Measurements from ENCODE around the gene SEC16A.

SEC16A gene

DNA sequence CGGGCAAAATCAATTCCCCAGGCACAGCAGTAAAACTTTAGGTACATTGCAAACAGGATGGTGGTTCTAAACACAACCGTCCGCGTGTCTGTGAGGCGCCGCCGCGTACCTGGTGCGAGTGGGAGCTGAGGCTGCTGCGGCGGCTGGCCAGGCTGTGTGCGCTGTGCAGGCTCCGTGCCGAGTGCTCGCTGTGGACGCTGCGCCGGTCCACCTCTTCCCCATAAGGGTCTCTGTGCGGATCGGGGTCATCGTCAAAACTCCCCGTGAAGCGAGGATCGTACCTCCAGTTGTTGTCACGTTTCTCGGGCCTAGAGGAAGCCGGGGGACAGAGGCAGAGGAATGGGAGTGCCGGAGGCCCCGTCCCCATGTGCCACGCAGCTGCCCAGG lies 16.7 kb downstream of the SEC16A start:
- in situ Hi-C loops (cut with MboI; ENCODE audit: low sequenced_read_pairs) = no loop called here

DNA sequence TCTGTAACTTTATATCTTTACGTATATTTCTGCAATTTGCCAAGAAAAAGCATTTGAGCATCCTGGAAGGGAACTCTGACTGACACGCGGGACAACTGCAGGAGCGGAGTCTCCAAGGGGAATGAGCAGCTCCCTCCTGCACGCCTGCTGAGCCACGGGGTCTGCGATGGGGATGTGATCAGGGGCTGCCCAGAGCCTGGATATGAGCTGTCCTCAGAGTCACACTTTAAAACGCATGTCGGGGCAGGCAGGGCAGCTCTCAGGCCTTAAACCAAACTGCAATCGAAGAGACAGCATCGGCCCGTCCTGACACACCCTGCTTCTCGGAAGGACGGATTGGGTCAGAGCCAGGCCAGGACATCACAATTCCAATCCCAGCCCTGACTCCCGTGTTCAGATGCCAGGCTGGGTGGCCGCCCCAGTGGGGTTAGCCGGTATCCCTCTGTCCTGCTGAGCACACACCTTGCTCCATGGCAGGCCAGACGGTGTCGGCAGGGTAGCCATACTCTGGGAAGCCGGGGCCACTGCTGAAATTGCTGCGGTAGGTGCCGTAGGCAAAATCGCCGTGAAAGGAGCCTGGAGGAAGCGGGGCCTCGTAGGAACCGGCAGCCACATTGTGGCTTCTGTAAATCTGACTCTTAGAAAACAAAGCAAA lies 17.2 kb downstream of the SEC16A start:
- in situ Hi-C loops (cut with MboI; ENCODE audit: low sequenced_read_pairs) = no loop called here

DNA sequence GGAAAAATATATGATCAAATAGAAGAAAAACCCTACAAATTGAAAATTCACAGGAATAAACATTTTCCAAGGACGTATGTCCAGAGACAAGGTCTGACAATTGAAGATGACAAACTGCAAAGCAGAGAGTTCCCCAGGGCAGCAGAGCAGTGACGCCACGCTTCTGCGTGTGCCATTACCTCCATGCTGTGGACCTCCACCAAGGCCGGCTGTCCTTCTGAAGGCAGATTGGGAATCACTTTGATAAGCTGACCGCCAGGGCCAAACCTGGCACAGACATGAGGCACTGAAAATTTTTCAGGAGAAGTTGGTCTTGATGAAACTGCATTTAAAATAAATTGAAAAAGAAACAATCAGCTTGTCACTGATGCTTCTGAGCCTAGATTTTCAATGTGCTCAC lies 18.6 kb downstream of the SEC16A start:
- in situ Hi-C loops (cut with MboI; ENCODE audit: low sequenced_read_pairs) = no loop called here

DNA sequence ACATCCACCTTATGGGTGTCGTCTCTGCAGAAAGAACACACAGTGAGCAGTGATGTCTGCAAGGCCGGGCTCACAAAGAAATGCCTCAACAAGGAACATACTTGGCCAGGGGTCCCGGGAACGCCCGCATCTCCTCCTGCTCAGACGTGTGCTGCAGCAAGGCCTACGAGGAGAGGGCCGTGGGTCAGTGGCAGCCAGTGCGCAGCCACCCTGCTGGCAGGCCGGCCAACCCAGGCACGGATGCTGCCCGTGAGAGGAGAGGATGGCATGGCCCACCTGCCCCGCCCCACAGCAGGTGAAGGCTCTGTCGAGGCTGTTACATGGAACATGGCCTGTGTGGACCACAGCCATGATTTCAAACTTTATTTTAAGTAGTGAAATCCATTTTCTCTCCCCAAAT lies 19.3 kb downstream of the SEC16A start:
- in situ Hi-C loops (cut with MboI; ENCODE audit: low sequenced_read_pairs) = no loop called here

DNA sequence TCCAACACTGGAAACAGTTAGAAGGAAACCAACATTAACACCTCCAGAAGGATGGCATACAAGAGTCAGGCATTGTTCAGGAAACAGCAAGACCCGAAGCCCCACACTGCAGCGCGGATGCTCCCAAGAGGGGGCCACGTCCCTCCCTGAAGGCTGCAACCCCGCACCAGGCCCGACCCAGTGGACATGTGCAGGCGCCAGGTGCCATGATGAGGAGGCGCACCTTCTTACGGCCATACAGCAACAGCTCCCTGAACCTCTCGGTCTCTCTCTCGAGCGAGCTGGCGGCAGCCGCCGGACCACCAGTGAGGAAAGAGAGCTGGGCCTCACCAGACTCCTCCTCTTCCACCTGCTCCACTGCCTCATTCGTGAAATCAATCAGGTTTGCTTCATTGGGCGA lies 20.2 kb downstream of the SEC16A start:
- in situ Hi-C loops (cut with MboI; ENCODE audit: low sequenced_read_pairs) = no loop called here

DNA sequence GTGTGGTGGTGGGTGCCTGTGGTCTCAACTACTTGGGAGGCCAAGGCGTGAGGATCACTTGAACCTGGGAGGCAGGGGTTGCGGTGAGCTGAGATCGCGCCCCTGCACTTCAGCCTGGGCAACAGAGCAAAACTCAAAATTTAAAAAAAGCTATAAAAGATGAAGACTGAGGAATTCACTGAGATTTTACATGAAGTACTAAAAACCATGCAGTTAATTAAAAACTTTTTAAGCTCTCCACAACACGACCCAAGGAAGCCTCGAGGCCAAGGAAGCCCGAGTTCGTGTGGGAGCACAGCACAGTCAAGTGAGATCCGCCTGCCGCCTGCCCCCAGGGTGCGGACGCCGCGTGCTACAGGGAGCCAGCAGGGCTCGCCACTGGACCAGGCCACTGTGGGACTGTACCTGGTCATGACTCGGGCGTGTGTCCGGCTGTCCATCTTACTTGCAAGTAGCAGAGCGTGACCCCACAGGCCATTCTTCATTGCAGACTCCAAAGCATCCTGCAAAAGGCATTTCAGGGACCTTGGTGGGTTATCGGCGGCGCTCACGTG lies 22.0 kb downstream of the SEC16A start:
- in situ Hi-C loops (cut with MboI; ENCODE audit: low sequenced_read_pairs) = no loop called here

DNA sequence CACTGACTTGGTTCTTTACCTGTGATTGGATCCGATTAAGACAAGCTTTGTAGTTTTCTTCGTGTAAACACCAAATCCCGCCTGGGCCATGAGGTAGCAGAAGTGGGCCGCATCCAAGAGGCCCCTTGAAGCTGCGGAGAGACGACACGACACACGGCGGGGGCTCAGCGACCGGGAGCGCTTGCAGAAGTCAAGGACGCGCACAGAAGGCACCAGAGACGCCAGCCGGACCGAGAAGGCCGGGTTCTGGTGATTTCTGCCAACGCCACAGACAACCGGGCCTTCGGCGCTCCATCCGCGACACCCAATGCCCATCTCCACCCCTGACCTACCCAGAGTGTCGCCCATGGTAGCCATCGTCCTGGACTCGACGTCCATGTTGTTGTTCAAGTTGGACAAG lies 23.4 kb downstream of the SEC16A start:
- in situ Hi-C loops (cut with MboI; ENCODE audit: low sequenced_read_pairs) = no loop called here

DNA sequence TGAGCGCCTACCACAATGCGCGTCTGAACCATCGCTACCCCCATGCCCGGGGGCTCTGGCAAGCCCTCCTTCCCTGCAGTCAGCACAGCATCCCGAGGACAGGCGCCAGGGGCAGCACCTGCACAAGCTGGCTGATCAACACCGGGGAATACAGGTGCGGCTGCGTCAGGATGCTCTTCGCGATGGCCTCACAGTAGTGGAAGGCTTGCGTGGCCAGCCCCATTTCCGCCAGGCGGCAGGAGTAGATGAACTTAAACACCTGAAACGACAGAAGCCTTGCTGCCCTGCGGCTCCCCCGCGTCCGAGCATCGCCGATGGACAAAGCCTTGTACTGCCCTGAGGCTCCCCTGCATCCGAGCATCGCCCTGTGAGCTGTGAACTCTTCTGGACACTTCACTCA lies 25.5 kb downstream of the SEC16A start:
- in situ Hi-C loops (cut with MboI; ENCODE audit: low sequenced_read_pairs) = no loop called here

DNA sequence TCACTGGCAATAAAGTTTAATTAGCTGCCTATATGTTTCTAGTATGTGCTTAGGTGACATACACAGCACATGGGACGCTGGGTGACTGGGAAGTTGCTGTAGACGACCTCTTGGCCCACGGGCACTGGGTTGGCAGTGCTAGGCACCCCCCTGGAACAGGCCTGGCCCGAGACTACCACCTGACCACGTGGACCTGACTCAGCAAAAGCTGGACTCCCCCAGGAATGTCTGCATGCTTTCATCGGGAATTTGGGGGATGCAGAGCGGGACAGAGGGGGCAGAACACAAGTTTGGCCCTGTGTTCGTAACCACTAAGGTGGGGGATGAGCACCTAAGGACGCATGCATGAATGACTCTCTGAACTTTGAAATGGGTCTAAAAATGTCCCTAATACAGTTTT lies 26.6 kb downstream of the SEC16A start:
- in situ Hi-C loops (cut with MboI; ENCODE audit: low sequenced_read_pairs) = no loop called here

DNA sequence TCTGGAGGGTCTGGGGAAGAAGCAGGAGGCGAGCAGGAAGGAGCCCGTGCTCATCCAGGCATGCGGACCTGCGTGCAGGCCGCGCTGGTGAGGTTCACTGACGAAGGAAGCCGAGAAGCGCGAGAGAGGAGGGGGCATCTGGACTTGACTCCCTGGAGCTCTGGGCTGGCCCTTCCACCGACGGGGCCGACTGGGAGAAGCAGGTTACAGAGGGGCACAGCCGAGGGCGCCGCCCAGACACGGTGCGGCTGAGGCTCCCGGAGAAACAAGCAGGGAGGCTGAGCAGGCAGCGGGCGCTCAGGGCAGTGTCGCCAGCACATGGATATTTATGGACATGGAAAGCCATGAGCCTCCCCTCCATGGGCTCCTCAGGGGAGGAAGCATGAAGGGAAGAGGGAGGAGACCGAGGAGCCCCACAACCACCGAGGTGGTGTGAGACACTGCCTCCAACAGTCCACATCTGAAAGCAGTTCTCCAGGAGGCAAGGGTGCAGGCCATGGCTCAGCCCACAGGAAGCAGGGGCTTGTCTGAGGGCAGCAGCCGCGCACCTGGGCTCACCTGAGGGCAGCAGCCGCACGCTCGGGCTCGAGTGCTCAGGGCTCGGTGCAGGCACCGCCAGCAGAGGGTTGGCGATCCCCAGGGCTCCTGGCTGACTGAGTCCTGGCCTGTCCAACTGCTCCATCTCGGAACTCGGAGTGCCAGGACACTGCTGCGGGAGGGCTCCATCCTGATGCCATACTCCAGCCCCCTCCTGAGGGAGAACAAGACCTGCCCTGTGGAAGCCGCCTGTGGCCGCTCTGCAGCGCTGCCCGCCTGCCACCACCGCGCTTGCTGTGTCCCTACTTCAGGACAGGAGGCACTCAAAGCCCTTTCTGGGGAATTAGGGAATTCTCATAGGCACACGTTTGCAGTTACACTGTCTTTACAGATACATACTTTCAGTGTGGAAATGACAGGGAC lies 27.5 kb downstream of the SEC16A start:
- in situ Hi-C loops (cut with MboI; ENCODE audit: low sequenced_read_pairs) = no loop called here

DNA sequence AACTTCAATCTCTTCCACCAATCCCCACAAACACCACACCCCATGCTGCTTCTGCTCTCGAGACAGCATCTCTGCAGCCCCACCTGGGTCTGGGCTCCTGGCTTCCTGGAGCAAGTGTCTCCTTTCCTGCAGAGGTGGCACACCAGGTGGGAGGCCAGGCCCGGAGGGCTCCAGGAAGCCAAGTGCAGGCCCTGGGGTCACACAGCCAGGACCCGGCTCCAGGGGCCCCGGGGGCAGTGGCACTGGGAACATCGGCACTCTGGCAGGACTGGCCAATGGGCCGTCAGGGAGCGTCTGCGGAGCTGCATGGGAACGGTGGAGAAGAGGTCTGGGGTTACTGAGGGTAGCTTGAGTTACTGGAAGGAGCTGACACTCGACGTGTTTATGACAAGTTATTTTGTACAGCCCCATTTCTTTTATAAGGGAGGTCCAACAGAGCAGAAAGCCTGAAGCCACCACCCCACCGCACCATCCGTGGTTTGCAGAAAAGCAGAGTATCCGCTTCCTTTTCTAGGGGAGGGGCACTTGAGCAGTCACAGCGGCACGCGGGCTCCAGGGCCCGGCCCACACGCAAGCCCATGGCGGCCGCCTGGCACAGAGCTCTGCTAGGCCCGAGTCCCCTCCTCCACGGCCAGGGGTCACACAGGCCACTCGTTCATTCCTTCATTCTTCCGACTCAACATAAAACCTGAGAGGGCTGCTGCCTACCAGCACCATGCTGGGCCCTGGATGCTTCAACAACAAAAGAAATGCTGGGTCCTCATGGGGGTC lies 28.6 kb downstream of the SEC16A start:
- in situ Hi-C loops (cut with MboI; ENCODE audit: low sequenced_read_pairs) = no loop called here

DNA sequence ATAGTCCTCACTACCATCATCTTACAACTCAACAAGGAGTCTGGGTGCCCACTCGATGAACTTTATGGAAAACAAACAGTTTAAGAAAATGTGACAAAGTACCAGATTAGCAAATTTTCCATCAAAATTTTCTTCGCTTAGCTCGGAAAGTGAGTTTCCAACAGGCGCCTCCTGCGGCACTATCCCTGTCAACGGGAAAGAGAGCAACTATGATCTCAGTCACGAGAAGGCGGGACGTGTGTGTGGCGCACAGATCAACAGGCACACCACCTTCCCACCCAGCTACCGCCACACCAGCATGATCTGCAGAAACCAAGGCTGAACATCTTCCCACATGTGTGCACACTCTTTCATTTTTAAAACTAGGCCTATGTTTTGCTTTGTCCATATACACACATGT lies 29.5 kb downstream of the SEC16A start:
- in situ Hi-C loops (cut with MboI; ENCODE audit: low sequenced_read_pairs) = no loop called here

DNA sequence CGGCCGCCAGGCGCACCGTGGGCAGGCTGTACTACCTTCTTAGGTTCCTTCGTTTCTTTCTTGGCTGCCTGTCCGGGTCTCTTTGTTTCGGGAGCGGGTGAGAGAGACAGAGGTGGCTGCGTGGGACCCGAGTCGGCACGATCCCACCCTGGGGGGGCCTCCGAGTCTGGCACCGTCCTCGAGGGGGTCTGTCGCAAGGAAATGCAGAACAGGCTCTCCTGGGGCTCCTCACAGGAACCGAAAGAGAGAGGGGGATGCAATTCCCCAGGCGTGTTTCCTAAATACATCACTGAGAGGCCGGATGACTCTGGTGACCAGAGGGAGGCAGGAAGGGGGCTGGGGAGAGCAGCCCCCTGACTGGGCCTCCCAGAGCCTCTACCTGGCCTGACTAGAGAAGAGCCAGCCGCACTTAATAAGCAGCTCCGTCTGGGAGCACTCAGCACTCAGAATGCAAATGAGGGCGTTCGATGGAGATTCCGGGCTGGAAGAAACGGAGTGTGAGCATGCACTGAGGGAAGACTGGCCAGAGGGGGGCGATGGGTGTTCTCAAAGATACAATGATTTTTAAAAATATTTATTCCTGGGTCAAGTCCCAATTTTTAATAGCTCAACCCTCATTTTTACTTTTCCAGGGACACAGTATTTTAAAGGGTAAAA lies 31.5 kb downstream of the SEC16A start:
- in situ Hi-C loops (cut with MboI; ENCODE audit: low sequenced_read_pairs) = no loop called here

DNA sequence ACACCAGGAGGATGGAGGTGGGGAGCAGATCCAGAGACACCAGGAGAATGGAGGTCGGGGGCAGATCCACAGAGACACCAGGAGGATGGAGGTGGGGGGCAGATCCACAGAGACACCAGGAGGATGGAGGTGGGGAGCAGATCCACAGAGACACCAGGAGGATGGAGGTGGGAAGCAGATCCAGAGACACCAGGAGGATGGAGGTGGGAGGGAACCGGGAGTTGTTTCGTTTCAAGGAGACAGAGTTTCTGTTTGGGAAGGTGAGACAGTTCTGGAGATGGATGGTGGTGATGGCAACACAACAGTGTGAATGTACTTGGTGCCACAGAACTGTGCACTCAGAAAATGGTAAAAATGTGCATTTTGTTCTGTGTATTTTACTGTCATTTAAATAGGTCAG lies 34.2 kb downstream of the SEC16A start:
- in situ Hi-C loops (cut with MboI; ENCODE audit: low sequenced_read_pairs) = no loop called here

DNA sequence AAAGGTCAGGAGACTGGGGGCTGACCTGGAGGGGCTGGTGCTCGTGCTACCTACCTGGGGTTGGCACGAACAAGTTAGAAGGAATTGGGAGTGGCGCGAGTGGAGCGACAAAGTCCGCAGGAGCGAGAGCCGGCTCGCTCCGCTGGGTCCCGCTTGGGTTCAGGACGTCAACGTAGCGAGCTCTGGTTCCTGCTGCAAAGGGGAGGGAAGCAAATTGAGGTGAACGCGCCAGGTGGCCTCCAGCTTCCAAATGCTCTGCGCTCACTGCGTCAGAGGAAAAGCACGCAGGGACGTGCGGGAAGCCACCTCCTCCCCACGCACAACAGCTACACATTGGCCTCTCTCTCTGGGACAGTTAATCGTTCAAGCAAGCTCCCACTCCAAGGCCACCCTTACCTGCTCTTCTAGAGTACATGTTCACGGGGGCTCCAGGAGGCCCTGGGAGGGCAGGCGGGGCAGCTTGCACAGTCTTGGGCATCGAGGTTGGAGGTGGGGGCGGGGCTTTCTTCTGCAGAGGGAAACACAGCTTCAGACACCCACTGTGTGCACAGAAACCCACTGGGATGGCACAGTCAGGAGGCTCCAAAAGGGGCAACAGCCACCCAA lies 35.6 kb downstream of the SEC16A start:
- in situ Hi-C loops (cut with MboI; ENCODE audit: low sequenced_read_pairs) = no loop called here

DNA sequence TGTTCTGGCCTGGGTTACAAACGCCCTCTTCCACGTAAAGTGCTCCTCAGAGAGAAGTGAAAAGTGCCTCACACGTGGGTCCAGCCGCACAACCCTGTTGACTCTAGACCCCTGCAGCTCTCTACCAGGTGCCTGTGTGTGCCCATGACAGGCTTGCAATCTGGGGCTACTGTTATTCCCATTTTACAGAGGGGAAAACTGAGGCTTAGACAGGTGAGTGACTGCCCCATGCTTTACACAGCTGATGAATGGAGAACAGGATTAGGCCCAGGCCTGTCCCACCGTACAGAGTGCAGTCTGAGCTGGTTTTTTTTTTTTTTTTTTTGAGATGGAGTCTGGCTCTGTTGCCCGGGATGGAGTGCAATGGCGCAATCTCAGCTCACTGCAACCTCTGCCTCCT lies 37.0 kb downstream of the SEC16A start:
- in situ Hi-C loops (cut with MboI; ENCODE audit: low sequenced_read_pairs) = no loop called here

DNA sequence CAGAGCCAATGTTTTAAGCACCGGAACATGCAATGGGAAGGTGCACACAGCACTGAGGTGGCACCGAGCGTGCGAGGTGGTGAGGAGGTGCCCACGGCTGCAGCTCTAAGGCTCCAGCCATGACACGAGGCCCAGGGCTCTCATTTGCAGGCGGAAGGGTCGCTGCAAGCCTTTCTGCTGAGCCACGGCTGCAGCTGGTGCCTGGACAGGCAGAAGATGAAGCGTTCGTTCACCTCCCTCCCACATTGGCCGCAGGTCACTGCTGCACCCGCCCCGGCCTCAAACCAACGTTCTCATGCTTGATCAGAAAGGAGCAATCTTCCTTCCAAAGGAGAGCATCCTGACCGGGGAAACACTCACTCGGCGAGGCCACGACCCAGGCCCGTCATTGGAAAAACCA lies 38.7 kb downstream of the SEC16A start:
- in situ Hi-C loops (cut with MboI; ENCODE audit: low sequenced_read_pairs) = no loop called here

DNA sequence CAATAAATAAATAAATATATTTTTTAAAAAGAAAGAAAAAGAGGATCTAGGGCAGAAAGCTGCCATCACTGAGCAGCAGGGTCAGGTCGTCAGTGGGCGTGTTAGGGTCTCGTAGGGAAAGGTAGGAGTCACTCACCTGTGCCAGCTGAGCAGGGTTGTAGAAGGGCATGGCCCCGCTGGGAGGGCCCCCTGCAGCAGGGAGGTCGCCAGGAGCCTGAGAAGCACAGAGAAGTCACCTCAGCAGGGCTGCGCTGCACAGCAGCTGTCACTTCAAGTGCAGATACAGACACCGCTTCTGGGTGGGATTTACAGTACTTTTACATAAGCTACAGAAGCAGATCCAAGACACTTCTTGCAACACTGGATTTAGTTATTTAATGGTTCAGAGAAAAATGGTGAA lies 39.2 kb downstream of the SEC16A start:
- in situ Hi-C loops (cut with MboI; ENCODE audit: low sequenced_read_pairs) = no loop called here

DNA sequence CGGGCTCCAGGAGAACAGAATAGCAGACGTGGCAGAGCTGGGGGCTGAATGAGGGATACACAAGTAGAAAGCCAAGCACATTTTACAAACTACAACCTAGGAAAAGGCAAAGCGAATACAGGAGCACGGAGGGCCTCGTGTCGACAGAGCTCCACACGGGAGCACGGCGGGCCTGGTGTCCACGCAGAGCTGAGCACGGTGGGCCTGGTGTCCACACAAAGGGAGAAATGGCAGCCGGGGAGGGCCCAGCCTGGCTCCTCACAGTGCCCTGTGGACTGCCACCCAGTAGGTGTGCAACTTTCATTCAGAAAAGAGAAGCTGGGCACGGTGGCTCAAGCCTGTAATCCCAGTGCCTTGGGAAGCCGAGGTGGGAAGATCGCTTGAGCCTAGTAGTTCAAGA lies 39.8 kb downstream of the SEC16A start:
- in situ Hi-C loops (cut with MboI; ENCODE audit: low sequenced_read_pairs) = no loop called here

DNA sequence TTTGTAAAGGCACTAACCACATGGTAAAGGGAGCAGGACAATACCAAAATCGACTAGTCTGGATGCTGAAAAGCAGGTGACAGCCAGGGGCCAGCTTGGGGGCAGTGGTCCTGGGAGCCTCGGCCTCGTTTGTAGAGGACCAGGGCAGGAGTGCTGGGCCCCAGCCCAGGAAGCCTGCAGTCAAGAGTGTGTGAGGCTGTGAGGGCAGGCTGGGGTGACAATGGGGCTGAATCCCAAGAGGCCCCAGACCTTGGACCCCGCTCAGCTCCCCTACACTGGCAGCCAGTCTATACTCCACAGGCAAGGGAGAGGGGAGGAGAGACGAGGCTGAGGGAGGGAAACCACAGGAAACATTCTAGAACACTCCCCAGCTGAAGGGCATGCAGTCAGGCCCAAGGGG lies 40.6 kb downstream of the SEC16A start:
- in situ Hi-C loops (cut with MboI; ENCODE audit: low sequenced_read_pairs) = no loop called here
